OCI-M2 (cell line): Measurements from ENCODE around the gene SUMF1.
"Not testable (repeated sequence)": the region's sequence is repeated elsewhere in the genome, so short reads cannot be mapped to it uniquely, and the experiment has no call there.

Experiments
- DNase-seq: peaks from one replicate; lab custom pipeline; 2025; ENCODE audit not compliant: unreplicated experiment; lab: John Stamatoyannopoulos, UW

SUMF1 gene

GRCh38 chr3:4462369-4463040 is 4.6 kb downstream of the SUMF1 start:
- DNase-seq: no peak

GRCh38 chr3:4461468-4462090 is 5.5 kb downstream of the SUMF1 start:
- DNase-seq: no peak

- no peak for DNase-seq
These were observed 6.7 kb downstream of the SUMF1 start for GRCh38 chr3:4460334-4460733.

GRCh38 chr3:4458961-4459360 is 8.1 kb downstream of the SUMF1 start:
- DNase-seq: no peak

GRCh38 chr3:4456780-4457179 is 10.3 kb downstream of the SUMF1 start:
- DNase-seq: not testable (repeated sequence)

- DNase-seq: no peak
These were observed 12.9 kb downstream of the SUMF1 start for GRCh38 chr3:4454142-4454541.

- DNase-seq: no peak
These were observed 17.8 kb downstream of the SUMF1 start for GRCh38 chr3:4449043-4449805.

GRCh38 chr3:4448187-4448586 is 18.9 kb downstream of the SUMF1 start:
- no peak for DNase-seq

GRCh38 chr3:4447295-4447999 is 19.6 kb downstream of the SUMF1 start:
- no peak for DNase-seq

GRCh38 chr3:4440951-4441350 is 26.1 kb downstream of the SUMF1 start:
- DNase-seq: no peak

GRCh38 chr3:4438296-4438695 is 28.8 kb downstream of the SUMF1 start:
- no peak for DNase-seq

- DNase-seq: no peak
These were observed 34.8 kb downstream of the SUMF1 start for GRCh38 chr3:4432259-4432658.

- no peak for DNase-seq
These were observed 37.3 kb downstream of the SUMF1 start for GRCh38 chr3:4429648-4430350.

- no peak for DNase-seq
These were observed 40.2 kb downstream of the SUMF1 start for GRCh38 chr3:4426782-4427344.

GRCh38 chr3:4426261-4426781 is 40.7 kb downstream of the SUMF1 start:
- no peak for DNase-seq

GRCh38 chr3:4425707-4426106 is 41.4 kb downstream of the SUMF1 start:
- no peak for DNase-seq

- no peak for DNase-seq
These were observed 42.0 kb downstream of the SUMF1 start for GRCh38 chr3:4425055-4425454.

GRCh38 chr3:4421121-4421520 is 45.9 kb downstream of the SUMF1 start:
- DNase-seq: no peak

- DNase-seq: no peak
These were observed 47.1 kb downstream of the SUMF1 start for GRCh38 chr3:4419920-4420319.

- no peak for DNase-seq
These were observed 47.7 kb downstream of the SUMF1 start for GRCh38 chr3:4419386-4419785.
